Panc1 (cell line): Measurements from ENCODE around the gene CIB4. TPM values are rescaled to one million over a fixed set of nuclear protein-coding genes. Genes with fewer than 3 reads are reported as not detected.

Experiments
- ATAC-seq: fragments of 200-7000 bp; cut with Tn5 transposase; 2 replicates; pipeline ENCODE4 v1.9.1; 2020; ENCODE audit warnings: mild to moderate bottlenecking, moderate library complexity
- BruUV-seq: library from RNA; stranded (reverse); fragments of 400-500 nt; replicated peaks from 2 replicates; lab custom pipeline; 2021; lab: Mats Ljungman, UMichigan
- CTCF ChIA-PET: fragments of 300-600 bp; sonication (Branson Sonifier 250); formaldehyde crosslinking; loops from one replicate; lab custom pipeline; 2022; ENCODE audit warnings: antibody characterized with exemption; lab: Charles Lee
- POLR2A ChIA-PET: fragments of 300-600 bp; sonication (Branson Sonifier 250); formaldehyde crosslinking; loops from one replicate; lab custom pipeline; 2022; ENCODE audit warnings: antibody characterized with exemption; lab: Charles Lee
- DNase-seq: peaks from one replicate; pipeline ENCODE4 v3.0.0-alpha.2; 2010; ENCODE audit warnings: low read depth, low spot score
- H3K27ac ChIP-seq: 2 replicates; pipeline ENCODE4 v1.5.1; 2011; ENCODE audit warnings: mild to moderate bottlenecking, low read length, inconsistent platforms
- H3K27me3 ChIP-seq: fragments of 200-500 bp; sonication (Bioruptor generic); 2 replicates; pipeline ENCODE4 v1.6.0; 2014; ENCODE audit warnings: low read length, inconsistent platforms; ENCODE audit not compliant: control insufficient read depth, insufficient read depth
- H3K36me3 ChIP-seq: fragments of 200-500 bp; sonication (Bioruptor generic); 2 replicates; pipeline ENCODE4 v1.5.1; 2014; ENCODE audit warnings: inconsistent platforms, mild to moderate bottlenecking, low read length, moderate library complexity; ENCODE audit not compliant: control insufficient read depth, insufficient read depth
- H3K4me1 ChIP-seq: 2 replicates; pipeline ENCODE4 v1.5.1; 2011; ENCODE audit warnings: inconsistent platforms, mild to moderate bottlenecking, low read length, moderate library complexity; ENCODE audit not compliant: control insufficient read depth, insufficient read depth
- H3K4me3 ChIP-seq, 2 experiments: 2 replicates each; pipeline ENCODE4 v1.5.1; 2011 to 2012; ENCODE audit warnings: low read depth in 2 of 2, low read length in 2 of 2, mild to moderate bottlenecking in 2 of 2, inconsistent platforms in 1 of 2, moderate library complexity in 1 of 2
- H3K9me3 ChIP-seq: fragments of 200-500 bp; sonication (Bioruptor generic); 2 replicates; pipeline ENCODE4 v1.5.1; 2014; ENCODE audit warnings: low read depth, mild to moderate bottlenecking, inconsistent platforms, low read length, moderate library complexity; ENCODE audit not compliant: control insufficient read depth, insufficient read depth
- CTCF ChIP-seq: fragments of 450-650 bp; IDR thresholded peaks from 2 replicates; pipeline ENCODE4 v1.5.1; 2017; ENCODE audit warnings: mild to moderate bottlenecking
- POLR2AphosphoS5 ChIP-seq: IDR thresholded peaks from 2 replicates; pipeline ENCODE4 v1.6.1; 2012; ENCODE audit warnings: mild to moderate bottlenecking, low read depth, low read length, moderate library complexity
- REST ChIP-seq, 2 experiments: IDR thresholded peaks; 2 replicates each; pipeline ENCODE4 v1.6.1; 2011 to 2012; ENCODE audit warnings: low read depth in 2 of 2, control low read depth in 1 of 2, low read length in 1 of 2, mild to moderate bottlenecking in 1 of 2, moderate library complexity in 1 of 2; ENCODE audit not compliant: insufficient read depth in 1 of 2
- SIN3A ChIP-seq: IDR thresholded peaks from 2 replicates; pipeline ENCODE4 v1.6.1; 2012; ENCODE audit warnings: low read depth, mild to moderate bottlenecking, low read length, moderate library complexity, borderline replicate concordance; ENCODE audit not compliant: insufficient read depth
- TCF7L2 ChIP-seq: IDR thresholded peaks from 2 replicates; pipeline ENCODE4 v1.6.1; 2011; ENCODE audit warnings: mild to moderate bottlenecking, low read depth, low read length, inconsistent platforms
- in situ Hi-C: cut with HindIII; loops from 2 replicates; pipeline ENCODE4 v1.10.0; 2016; ENCODE audit warnings: low sequenced_read_pairs, low pct_unique_long_range_greater_than_20kb
- intact Hi-C: fragments of 100-400 bp; cut with micrococcal nuclease; formaldehyde crosslinking; loops from one replicate; pipeline ENCODE4 v1.10.0; 2022; ENCODE audit not compliant: unreplicated experiment
- total RNA-seq: library from RNA; stranded (reverse); gene quantifications from one replicate; pipeline ENCODE4 v1.2.1, GENCODE V29; 2021; ENCODE audit not compliant: unreplicated experiment

CIB4 gene
- total RNA-seq, 1 experiment from 2014 or later = 0.33 TPM

DNA sequence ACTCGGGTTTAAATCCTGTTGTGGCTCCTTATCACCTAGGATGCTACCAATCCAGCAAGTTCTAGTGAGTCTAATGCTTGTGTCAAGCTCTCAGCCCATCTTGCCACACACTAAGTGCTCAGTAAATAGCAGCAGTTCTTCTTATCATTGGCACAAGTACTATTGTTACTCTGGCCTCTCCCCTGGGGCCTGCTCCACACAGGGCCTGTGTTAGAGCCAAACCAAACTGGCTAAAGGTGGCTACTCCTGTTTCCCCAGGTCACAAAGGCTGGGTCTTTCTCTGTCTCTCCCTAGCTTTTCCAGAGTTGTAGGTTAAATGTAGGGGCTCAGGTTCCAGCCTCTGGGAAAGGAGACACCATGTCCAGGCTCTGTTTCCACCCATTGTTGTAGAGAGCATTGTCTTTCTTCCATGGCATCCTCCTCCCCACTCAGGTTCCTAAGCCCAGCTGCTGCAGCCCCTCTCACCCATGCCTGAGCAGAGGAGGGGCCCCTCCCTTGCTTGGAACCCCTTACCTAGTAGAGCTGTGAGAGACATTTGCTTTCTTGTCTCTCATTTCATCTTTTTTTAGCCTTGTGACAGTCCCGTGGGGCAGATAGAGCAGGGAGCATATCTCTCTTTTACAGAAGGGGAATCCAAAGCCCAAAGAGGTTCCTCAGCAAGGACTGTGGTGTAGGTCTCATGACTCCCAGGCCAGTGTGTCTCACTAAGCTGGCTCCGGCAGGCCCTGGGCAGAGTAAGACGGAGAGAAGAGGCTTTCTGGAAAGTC, 106.9 kb downstream of the CIB4 start:
- Histone ChIP-seq H3K4me3 (no peak overlapping the region), H3K27ac (no peak overlapping the region), H3K9me3 (no peaks in the 10 kb centered on the region), H3K36me3 (no peaks in the 10 kb centered on the region), H3K4me1 (no peaks in the 10 kb centered on the region; the same call in 1 of the 2 replicates), H3K27me3 (no peaks in the 10 kb centered on the region; the same call in 1 of the 2 replicates)
- BruUV-seq = no TSS peak
- in situ Hi-C loops (no loop called here), intact Hi-C loops (no loop called here)
- ChIA-PET CTCF (no interaction called here), POLR2A (no interaction called here)
- DNase-seq (no peak), ATAC-seq (no peak)
- TF ChIP-seq CTCF (no peak), TCF7L2 (no peak), REST (IDR thresholded peaks at IDR 0.05; ENCODE audit: insufficient read depth in 1 of 2, low read depth in 2 of 2, low read length in 1 of 2) (no peak)

GRCh38 chr2:26533661-26534060, 107.5 kb downstream of the CIB4 start:
- intact Hi-C loops = no loop called here

More at GRCh38 chr2:26533661-26534060, 107.5 kb downstream of the CIB4 start:
- no peak for ATAC-seq
- DNase-seq = no peak
- Histone ChIP-seq H3K36me3 (no peaks in the 10 kb centered on the region), H3K27ac (no peak overlapping the region), H3K4me1 (no peaks in the 10 kb centered on the region; the same call in 1 of the 2 replicates), H3K9me3 (no peaks in the 10 kb centered on the region), H3K27me3 (no peaks in the 10 kb centered on the region; the same call in none of the 2 replicates), H3K4me3 (no peak overlapping the region)
- ChIA-PET CTCF (no interaction called here), POLR2A (no interaction called here)
- BruUV-seq = no TSS peak
- TF ChIP-seq REST (IDR thresholded peaks at IDR 0.05; ENCODE audit: insufficient read depth in 1 of 2, low read depth in 2 of 2, low read length in 1 of 2) (no peak), POLR2AphosphoS5 (no peak), TCF7L2 (no peak), SIN3A (no peak), CTCF (no peak)
- in situ Hi-C loops = no loop called here
